Muscle layer of duodenum (tissue), 2 donors: ENCODE measurements around the gene MOSPD3.

Experiments
- H3K27ac ChIP-seq: one replicate; pipeline ENCODE4 v1.7.0; 2013; ENCODE audit warnings: mild to moderate bottlenecking, low read length
- H3K27me3 ChIP-seq: one replicate; pipeline ENCODE4 v1.7.0; 2013; ENCODE audit warnings: low read depth, mild to moderate bottlenecking, control low read depth, low read length
- H3K36me3 ChIP-seq, 2 donors: one replicate each; pipeline ENCODE4 v1.7.0; 2013; ENCODE audit warnings: low read length in 2 of 2, control low read depth in 1 of 2, mild to moderate bottlenecking in 1 of 2; ENCODE audit not compliant: insufficient read depth in 2 of 2, control insufficient read depth in 1 of 2
- H3K4me1 ChIP-seq, 2 donors: one replicate each; pipeline ENCODE4 v1.7.0; 2013; ENCODE audit warnings: low read length in 2 of 2, mild to moderate bottlenecking in 2 of 2, control low read depth in 1 of 2, moderate library complexity in 1 of 2; ENCODE audit not compliant: insufficient read depth in 2 of 2, control insufficient read depth in 1 of 2
- H3K4me3 ChIP-seq, 2 donors: one replicate each; pipeline ENCODE4 v1.7.0; 2013; ENCODE audit warnings: low read length in 2 of 2, low read depth in 1 of 2, mild to moderate bottlenecking in 1 of 2
- H3K9me3 ChIP-seq, 2 donors: one replicate each; pipeline ENCODE4 v1.7.0; 2013; ENCODE audit warnings: low read length in 2 of 2, control low read depth in 1 of 2, mild to moderate bottlenecking in 1 of 2; ENCODE audit not compliant: control insufficient read depth in 1 of 2
- donor health status: healthy.

Gene MOSPD3

DNA sequence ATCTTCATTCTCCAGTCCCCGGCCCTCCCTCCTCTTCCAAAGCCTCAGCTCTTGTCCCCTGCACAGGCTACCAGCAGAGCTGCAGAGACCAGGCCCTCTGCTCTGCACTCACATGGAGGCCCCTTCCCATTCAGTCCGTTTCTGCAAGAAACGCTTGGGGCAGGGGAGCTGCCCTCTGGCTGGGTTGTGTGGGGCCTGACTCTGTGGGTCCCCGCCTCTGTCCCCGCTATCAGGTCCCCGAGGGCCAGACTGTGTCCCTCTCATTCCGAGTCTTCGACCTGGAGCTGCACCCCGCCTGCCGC lies 8.7 kb upstream of the MOSPD3 start:
- Histone ChIP-seq H3K27ac (no peak overlapping the region), H3K27me3 (no peaks in the 10 kb centered on the region), H3K4me3 (peak overlapping the region; percentile 48 to 60), H3K36me3 (no peaks in the 10 kb centered on the region), H3K9me3 (no peaks in the 10 kb centered on the region), H3K4me1 (peaks cover 0 to 28% of the 10 kb centered on the region in 2 donors)

DNA sequence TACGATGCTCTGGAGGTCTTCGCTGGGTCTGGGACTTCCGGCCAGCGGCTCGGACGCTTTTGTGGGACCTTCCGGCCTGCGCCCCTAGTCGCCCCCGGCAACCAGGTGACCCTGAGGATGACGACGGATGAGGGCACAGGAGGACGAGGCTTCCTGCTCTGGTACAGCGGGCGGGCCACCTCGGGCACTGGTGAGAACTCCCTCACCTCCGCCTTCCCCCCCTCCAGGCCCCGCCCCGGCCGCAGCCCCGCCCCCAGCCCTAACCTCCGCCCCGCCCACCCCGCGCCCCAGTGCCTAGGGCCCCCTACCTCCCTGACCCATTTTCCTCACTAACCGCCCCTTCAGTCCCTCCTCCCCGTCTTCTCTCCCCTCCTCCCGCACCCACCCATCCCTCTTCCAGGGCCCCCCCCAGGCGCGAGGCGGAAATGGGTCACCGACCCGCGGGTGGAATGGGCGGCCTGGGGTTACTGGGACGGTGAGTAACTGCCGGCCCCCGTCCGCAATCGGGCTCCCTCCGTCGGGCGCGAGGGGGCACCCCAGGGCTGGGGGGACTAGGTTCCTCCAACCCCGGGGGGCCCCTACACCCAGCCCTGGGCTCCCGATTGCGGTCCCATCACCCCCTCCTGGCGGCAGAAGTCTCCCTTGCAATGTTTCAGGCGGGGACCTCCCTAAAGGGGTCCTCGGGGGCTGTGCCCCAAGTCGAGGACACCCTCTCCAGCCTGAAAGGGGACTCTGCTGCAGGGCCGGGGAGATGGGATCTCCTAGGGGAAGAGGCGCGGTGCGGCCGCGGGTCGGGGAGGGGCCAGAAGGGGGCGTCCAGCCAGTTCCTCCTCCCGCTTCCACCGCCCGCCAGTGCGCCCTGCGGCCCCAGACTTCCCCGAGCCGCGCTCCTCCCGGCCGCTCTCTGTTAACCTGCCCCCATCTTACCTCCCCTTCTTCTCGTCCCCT lies 8.0 kb upstream of the MOSPD3 start:
- Histone ChIP-seq H3K27me3 (no peaks in the 10 kb centered on the region), H3K9me3 (no peaks in the 10 kb centered on the region), H3K4me1 (peaks cover 0 to 28% of the 10 kb centered on the region in 2 donors), H3K4me3 (peak overlapping the region; percentile 53 to 85), H3K27ac (no peak overlapping the region), H3K36me3 (no peaks in the 10 kb centered on the region)

DNA sequence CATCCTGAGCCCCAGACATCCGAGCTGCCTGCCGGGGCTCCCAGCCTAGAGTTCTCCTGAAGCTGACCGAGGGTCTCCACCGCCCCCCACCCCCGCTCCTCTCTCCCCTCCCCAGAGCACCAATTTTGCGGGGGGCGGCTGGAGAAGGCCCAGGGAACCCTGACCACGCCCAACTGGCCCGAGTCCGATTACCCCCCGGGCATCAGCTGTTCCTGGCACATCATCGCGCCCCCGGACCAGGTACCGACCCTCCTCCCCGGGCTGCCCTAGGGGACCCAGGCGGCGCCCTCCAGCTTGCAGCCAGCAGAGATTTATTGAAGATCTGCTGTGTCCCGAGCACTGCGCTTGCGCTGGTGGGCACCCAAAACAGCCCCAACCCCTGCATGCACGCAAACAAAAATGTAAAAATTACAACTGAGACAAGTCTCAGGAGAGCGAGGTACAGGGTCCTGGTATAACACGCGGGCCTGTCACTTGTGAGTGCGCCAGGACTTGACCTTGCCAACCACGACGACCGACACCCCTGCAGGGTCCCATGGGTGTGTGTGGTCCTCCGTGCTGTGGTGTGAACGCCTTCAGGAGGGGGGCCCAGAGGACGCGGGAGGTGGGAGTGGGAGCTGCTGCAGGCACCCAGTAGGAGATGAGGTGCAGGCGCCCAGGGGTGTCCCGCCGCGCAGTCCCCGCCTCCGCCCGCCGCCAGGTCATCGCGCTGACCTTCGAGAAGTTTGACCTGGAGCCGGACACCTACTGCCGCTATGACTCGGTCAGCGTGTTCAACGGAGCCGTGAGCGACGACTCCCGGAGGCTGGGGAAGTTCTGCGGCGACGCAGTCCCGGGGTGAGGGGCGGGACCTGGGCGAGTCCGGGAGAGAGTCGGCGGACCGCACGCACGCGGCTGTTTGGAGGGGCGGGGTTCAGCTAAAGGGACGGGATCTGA lies 7.1 kb upstream of the MOSPD3 start:
- Histone ChIP-seq H3K27me3 (no peaks in the 10 kb centered on the region), H3K4me1 (peaks cover 0 to 28% of the 10 kb centered on the region in 2 donors), H3K27ac (no peak overlapping the region), H3K36me3 (no peaks in the 10 kb centered on the region), H3K4me3 (peak overlapping the region; percentile 53 to 85), H3K9me3 (no peaks in the 10 kb centered on the region)

DNA sequence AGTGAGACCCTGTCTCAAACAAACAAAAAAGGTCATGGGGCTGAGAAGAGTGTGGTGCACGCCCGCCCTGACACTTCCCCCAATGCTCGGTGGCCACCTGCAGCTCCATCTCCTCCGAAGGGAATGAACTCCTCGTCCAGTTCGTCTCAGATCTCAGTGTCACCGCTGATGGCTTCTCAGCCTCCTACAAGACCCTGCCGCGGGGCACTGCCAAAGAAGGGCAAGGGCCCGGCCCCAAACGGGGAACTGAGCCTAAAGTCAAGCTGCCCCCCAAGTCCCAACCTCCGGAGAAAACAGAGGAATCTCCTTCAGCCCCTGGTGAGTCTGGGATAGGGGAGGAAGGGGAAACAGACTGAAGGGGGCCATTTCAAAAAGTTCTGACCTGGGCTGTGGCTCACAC lies 6.0 kb upstream of the MOSPD3 start:
- Histone ChIP-seq H3K4me1 (peaks cover 0 to 28% of the 10 kb centered on the region in 2 donors), H3K27me3 (no peaks in the 10 kb centered on the region)

DNA sequence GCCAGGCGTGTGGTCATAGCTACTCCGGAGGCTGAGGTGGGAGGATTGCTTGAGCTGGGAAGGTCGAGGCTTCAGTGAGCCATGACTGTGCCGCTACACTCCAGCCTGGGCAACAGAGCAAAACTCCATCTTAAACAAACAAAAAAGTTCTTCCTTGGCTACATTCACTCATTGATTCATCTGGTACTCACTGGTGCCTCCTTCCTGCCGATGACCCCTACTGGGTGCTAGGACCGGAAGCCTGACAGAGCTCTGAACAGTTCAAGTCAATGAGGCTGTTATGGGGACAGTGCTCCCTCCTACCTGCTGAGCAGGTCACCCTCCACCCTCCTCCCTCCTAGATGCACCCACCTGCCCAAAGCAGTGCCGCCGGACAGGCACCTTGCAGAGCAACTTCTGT lies 5.2 kb upstream of the MOSPD3 start:
- H3K36me3 ChIP-seq, result no peaks in the 10 kb centered on the region
- peaks cover 0 to 27% of the 10 kb centered on the region in 2 donors for H3K4me1 ChIP-seq
- H3K27me3 ChIP-seq, result no peaks in the 10 kb centered on the region
- no peaks in the 10 kb centered on the region for H3K9me3 ChIP-seq
- H3K27ac ChIP-seq, result no peak overlapping the region
- no peak overlapping the region for H3K4me3 ChIP-seq

More for the DNA sequence above, 6.0 kb upstream of the MOSPD3 start:
- Histone ChIP-seq H3K36me3 (no peaks in the 10 kb centered on the region), H3K4me3 (no peak overlapping the region), H3K9me3 (no peaks in the 10 kb centered on the region), H3K27ac (no peak overlapping the region)

DNA sequence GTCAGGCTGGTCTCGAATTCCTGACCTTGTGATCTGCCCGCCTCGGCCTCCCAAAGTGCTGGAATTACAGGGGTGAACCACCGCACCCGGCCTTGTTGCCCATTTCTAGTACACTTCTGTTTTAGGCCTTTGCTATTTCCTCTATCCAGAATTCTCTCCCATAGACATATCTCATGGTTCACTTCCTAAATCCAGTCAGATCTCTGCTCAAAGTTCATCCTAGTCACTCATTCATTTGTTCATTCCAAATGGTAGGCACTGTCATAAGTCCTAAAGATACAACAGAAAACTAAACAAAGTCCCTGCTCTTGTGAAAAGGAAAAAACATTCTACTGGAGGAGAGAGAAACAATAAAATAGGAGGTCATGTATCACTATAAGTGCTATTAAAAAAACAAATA lies 2.4 kb upstream of the MOSPD3 start:
- H3K27me3 ChIP-seq, result no peaks in the 10 kb centered on the region
- no peaks in the 10 kb centered on the region for H3K9me3 ChIP-seq
- no peak overlapping the region for H3K4me3 ChIP-seq
- peaks cover 0 to 23% of the 10 kb centered on the region in 2 donors for H3K4me1 ChIP-seq
- H3K36me3 ChIP-seq, result no peaks in the 10 kb centered on the region
- no peak overlapping the region for H3K27ac ChIP-seq

DNA sequence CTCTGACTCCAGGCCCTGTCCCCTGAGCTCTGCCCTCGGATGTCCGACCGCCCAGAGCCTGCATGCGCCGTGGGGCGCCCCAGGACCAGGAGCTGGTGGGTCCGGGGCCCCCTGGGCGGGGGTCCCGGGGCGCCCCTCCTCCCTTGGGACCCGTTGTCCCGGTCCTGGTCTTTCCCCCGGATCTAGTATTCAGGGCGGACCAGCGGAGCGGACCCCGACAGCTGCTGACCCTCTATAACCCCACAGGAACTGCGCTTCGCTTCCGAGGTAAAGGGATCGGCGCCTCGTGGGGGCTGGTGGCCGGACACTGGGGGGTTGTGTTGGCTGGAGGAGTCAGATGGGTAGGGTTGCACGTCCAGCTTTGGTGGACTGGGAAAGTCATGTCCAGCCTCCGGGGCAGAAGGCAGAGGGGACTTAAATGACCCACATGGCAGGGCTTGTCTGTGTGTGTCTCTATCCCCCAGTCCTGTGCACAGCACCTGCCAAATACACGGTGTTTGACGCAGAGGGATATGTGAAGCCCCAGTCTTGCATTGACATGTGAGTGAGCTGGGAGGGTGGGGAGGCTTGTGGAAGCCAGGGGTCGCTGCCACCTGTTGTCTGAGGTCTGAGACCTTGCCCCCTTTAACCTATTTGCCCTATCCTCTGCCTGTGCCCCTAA lies 520 bp downstream of the MOSPD3 start:
- peaks cover 0 to 13% of the 10 kb centered on the region in 2 donors for H3K4me1 ChIP-seq
- H3K36me3 ChIP-seq, result peaks cover 0 to 3% of the 10 kb centered on the region in 2 donors
- H3K9me3 ChIP-seq, result no peaks in the 10 kb centered on the region
- H3K27me3 ChIP-seq, result no peaks in the 10 kb centered on the region
- H3K27ac ChIP-seq, result no peak overlapping the region
- H3K4me3 ChIP-seq, result peak overlapping the region; percentile 64 to 88

DNA sequence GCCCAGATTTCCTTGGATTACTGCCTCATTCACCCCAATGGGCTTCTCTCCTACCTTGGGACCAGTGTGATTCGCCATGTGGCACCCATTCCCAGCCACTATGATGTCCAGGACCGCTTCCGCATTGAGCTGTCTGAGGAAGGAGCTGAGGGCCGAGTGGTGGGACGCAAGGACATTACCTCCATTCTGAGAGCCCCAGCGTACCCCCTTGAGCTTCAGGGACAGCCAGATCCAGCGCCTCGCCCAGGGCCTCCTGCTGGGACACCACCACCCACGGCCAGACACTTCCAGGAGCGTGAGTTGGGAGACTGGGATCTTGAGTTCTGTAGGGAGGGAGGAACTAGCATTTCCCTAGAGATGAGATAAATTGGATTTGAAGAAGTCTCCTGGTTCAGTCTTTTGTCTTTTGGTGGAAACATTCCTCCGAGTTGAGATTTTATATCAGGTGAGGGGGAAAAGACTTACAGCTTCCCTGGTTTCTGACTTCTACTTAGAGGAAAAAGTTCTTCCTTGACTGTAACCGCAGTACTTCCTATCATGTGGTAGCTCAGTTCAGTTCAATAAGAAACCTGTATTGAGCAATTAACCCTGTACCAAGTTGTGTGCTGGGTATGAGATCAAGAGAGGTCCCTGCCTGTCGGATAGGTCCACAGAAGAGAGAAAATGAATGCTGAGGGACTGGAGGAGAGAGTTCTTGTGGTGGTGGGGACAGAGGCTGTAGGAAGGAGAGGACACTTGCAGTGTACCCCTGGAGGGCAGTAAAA lies 1.3 kb downstream of the MOSPD3 start:
- Histone ChIP-seq H3K4me1 (peaks cover 0 to 13% of the 10 kb centered on the region in 2 donors), H3K27me3 (no peaks in the 10 kb centered on the region), H3K4me3 (peak overlapping the region; percentile 64 to 88), H3K36me3 (peaks cover 0 to 3% of the 10 kb centered on the region in 2 donors), H3K27ac (no peak overlapping the region), H3K9me3 (no peaks in the 10 kb centered on the region)

DNA sequence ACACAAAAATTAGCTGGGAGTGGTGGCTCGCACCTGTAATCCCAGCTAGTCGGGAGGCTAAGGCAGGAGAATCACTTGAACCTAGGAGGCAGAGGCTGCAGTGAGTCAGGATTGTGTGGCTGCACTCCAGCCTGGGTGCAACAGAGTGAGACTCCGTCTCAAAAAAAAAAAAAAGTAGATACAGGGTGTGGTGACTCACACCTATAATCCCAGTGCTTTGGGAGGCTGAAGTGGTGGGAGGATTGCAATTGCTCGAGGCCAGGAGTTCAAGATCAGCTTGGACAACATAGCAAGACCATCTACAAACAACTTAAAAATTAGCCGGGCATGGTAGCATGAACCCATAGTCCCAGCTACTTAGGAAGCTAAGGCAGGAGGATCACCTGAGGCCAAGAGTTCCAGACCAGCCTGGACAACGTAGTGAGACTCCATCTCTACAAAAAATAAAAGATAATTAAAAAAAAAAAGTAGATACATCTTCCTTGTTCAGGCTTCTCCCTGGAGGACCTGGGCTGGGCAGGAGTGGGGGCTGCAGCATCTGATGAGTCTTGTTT lies 2.0 kb downstream of the MOSPD3 start:
- Histone ChIP-seq H3K4me1 (peaks cover 0 to 13% of the 10 kb centered on the region in 2 donors), H3K27me3 (no peaks in the 10 kb centered on the region), H3K27ac (no peak overlapping the region), H3K36me3 (peaks cover 0 to 3% of the 10 kb centered on the region in 2 donors), H3K4me3 (no peak overlapping the region), H3K9me3 (no peaks in the 10 kb centered on the region)

DNA sequence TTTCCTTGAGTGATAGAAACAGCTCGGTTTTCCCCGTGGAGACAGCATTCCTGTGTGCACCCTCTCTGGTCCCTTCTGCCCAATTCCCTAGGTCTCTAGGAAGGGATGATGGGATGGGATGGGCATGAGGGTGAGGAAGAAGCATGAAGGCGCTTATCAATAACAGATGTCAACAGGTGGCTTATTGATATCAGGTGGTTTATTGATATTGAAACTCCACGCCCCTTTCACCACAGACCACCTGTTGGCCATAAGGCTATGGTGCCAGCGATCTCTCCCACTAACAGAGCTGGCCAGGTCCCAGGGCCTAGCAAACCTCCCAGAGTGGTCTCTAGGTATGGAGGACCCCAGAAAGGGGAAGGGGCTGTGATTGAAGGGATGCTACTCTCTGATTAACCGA lies 7.9 kb downstream of the MOSPD3 start:
- H3K36me3 ChIP-seq, result peaks cover 0 to 3% of the 10 kb centered on the region in 2 donors
- H3K27me3 ChIP-seq, result no peaks in the 10 kb centered on the region
- H3K27ac ChIP-seq, result no peak overlapping the region
- H3K4me3 ChIP-seq, result no peak overlapping the region
- no peaks in the 10 kb centered on the region for H3K4me1 ChIP-seq
- H3K9me3 ChIP-seq, result no peaks in the 10 kb centered on the region
